Daoy (cell line): ENCODE results near the gene DYNLL2. TPM values are rescaled to one million over a fixed set of nuclear protein-coding genes. Genes with fewer than 3 reads are reported as not detected.
A peak's percentile ranks its signal among the peaks of the same experiment; 100 is the strongest.
"Not testable (repeated sequence)": the region's sequence is repeated elsewhere in the genome, so short reads cannot be mapped to it uniquely, and the experiment has no call there.

Experiments
- DNase-seq: peaks from one replicate; pipeline ENCODE4 v3.0.0-alpha.2; 2015; ENCODE audit warnings: low read depth
- total RNA-seq: library from RNA; depleted of rRNA; stranded (reverse); fragments of >200 nt; shearing (Covaris generic); gene quantifications from 2 replicates; pipeline ENCODE4 v1.2.3, GENCODE V29; 2014; rRNA removed

DYNLL2 gene
- 5.5 and 8.8 TPM in 2 replicates for total RNA-seq

GRCh38 chr17:58082870-58083490, at the start of gene DYNLL2:
TSS of gene DYNLL2 (plus strand) at chr17:58083419. CDS start at chr17:58087091, 3,672 bp downstream.
- DNase-seq: peak; percentile 85

- DNase-seq: no peak
Measured at GRCh38 chr17:58039975-58040374, 43.2 kb upstream of the DYNLL2 start.

- no peak for DNase-seq
Measured at GRCh38 chr17:58040386-58040785, 42.8 kb upstream of the DYNLL2 start.

GRCh38 chr17:58041161-58041560, 42.1 kb upstream of the DYNLL2 start:
- DNase-seq: no peak

GRCh38 chr17:58043221-58044181, 39.7 kb upstream of the DYNLL2 start:
- DNase-seq: no peak

GRCh38 chr17:58044256-58044655, 39.0 kb upstream of the DYNLL2 start:
- DNase-seq: not testable (repeated sequence)

- DNase-seq: no peak
Measured at GRCh38 chr17:58046239-58047094, 36.8 kb upstream of the DYNLL2 start.

- no peak for DNase-seq
Measured at GRCh38 chr17:58047376-58048150, 35.7 kb upstream of the DYNLL2 start.

GRCh38 chr17:58049533-58049932, 33.7 kb upstream of the DYNLL2 start:
- DNase-seq: no peak

GRCh38 chr17:58050966-58051365, 32.3 kb upstream of the DYNLL2 start:
- no peak for DNase-seq

GRCh38 chr17:58051468-58051867, 31.8 kb upstream of the DYNLL2 start:
- no peak for DNase-seq

GRCh38 chr17:58052407-58052806, 30.8 kb upstream of the DYNLL2 start:
- no peak for DNase-seq

GRCh38 chr17:58052945-58053715, 30.1 kb upstream of the DYNLL2 start:
- no peak for DNase-seq

GRCh38 chr17:58054641-58055040, 28.6 kb upstream of the DYNLL2 start:
- DNase-seq: no peak

- DNase-seq: no peak
Measured at GRCh38 chr17:58056476-58056875, 26.7 kb upstream of the DYNLL2 start.

GRCh38 chr17:58059141-58059540, 24.1 kb upstream of the DYNLL2 start:
- DNase-seq: no peak

GRCh38 chr17:58060596-58061191, 22.5 kb upstream of the DYNLL2 start:
- peak; percentile 35 for DNase-seq

- no peak for DNase-seq
Measured at GRCh38 chr17:58061672-58062071, 21.5 kb upstream of the DYNLL2 start.

GRCh38 chr17:58065238-58065637, 18.0 kb upstream of the DYNLL2 start:
- no peak for DNase-seq

- DNase-seq: no peak
Measured at GRCh38 chr17:58066401-58066800, 16.8 kb upstream of the DYNLL2 start.
